Measurements from ENCODE around the gene CCDC201.
"Not testable (repeated sequence)": the region's sequence is repeated elsewhere in the genome, so short reads cannot be mapped to it uniquely, and the experiment has no call there.

Gene CCDC201

DNA sequence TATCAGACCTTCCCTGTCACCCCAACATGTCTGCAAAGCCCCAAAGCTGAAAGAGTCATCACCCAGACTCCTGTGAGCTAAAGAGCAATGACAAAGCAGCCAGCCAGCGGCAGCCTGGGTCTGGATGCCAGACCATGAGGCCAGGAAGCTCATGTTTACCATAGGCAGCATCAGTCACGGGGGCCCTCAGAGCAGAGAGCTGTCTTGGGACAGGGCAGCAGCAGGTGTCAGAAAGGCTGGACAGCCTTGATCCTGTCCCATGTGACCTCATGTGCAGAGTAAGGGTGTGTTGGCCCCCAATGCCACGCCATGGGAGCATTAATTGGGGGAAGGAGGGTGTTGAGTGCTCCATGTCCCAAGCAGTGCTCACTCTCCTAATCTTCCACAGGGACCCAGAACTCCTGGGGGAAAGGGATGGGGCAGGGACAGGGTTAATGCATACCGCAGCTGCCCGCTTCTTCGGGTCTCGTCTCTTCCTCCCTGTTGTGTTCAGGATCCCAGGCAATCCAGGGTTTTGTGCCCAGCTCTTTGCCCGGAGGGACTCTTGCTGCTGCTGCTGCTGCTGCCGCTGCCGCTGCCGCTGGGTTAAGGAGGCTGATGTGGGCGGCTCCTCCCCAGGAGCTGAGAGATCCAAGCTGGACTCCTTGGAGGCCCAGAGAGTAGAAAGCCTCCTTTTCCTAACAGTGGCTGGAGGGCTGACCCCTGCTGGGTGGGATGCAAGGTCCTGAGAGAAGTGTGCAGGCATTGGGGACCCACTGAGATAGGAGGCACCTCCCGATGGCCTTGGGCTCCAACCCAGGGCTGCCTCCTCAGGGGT is 7.1 kb downstream of the CCDC201 start:
- TF ChIP-seq CTCF (IDR thresholded peaks at IDR 0.05; ENCODE audit: low read depth, low read length) = no peak
- TF ChIP-seq, protein P1, sequence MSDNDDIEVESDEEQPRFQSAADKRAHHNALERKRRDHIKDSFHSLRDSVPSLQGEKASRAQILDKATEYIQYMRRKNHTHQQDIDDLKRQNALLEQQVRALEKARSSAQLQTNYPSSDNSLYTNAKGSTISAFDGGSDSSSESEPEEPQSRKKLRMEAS (IDR thresholded peaks at IDR 0.05; ENCODE audit: low read depth, low read length) = no peak
- TF ChIP-seq POLR2A (IDR thresholded peaks at IDR 0.05; ENCODE audit: extremely low read depth, insufficient read length) = no peak
- no peak for TF ChIP-seq MYC (IDR thresholded peaks at IDR 0.05; ENCODE audit: low read depth, low read length)
- H3K4me3 ChIP-seq (ENCODE audit: low read depth, low read length) = no peak overlapping the region

GRCh38 chr7:45863715-45864114 is 9.2 kb downstream of the CCDC201 start:
- peak; percentile 16 for DNase-seq (ENCODE audit: low read depth)

More for the DNA sequence above, 7.1 kb downstream of the CCDC201 start:
- DNase-seq (ENCODE audit: low read depth) = no peak

GRCh38 chr7:45856888-45857287 is 16.0 kb downstream of the CCDC201 start:
- H3K4me3 ChIP-seq (ENCODE audit: low read depth, low read length); DNase-seq (ENCODE audit: low read depth): not testable (repeated sequence)

More at GRCh38 chr7:45863715-45864114, 9.2 kb downstream of the CCDC201 start:
- no peak overlapping the region for H3K4me3 ChIP-seq (ENCODE audit: low read depth, low read length)
- peak; percentile 41 for TF ChIP-seq CTCF (IDR thresholded peaks at IDR 0.05; ENCODE audit: low read depth, low read length)
- TF ChIP-seq POLR2A (IDR thresholded peaks at IDR 0.05; ENCODE audit: extremely low read depth, insufficient read length) = no peak
- TF ChIP-seq, protein P1 (IDR thresholded peaks at IDR 0.05; ENCODE audit: low read depth, low read length) = no peak
- TF ChIP-seq MYC (IDR thresholded peaks at IDR 0.05; ENCODE audit: low read depth, low read length) = no peak

GRCh38 chr7:45855680-45856079 is 17.2 kb downstream of the CCDC201 start:
- DNase-seq (ENCODE audit: low read depth) = not testable (repeated sequence)

GRCh38 chr7:45853491-45853890 is 19.4 kb downstream of the CCDC201 start:
- not testable (repeated sequence) for DNase-seq (ENCODE audit: low read depth); H3K4me3 ChIP-seq (ENCODE audit: low read depth, low read length)

More at GRCh38 chr7:45855680-45856079, 17.2 kb downstream of the CCDC201 start:
- H3K4me3 ChIP-seq (ENCODE audit: low read depth, low read length) = not testable (repeated sequence)

- DNase-seq (ENCODE audit: low read depth); H3K4me3 ChIP-seq (ENCODE audit: low read depth, low read length): not testable (repeated sequence)
These were observed 19.9 kb downstream of the CCDC201 start for GRCh38 chr7:45852984-45853383.

DNA sequence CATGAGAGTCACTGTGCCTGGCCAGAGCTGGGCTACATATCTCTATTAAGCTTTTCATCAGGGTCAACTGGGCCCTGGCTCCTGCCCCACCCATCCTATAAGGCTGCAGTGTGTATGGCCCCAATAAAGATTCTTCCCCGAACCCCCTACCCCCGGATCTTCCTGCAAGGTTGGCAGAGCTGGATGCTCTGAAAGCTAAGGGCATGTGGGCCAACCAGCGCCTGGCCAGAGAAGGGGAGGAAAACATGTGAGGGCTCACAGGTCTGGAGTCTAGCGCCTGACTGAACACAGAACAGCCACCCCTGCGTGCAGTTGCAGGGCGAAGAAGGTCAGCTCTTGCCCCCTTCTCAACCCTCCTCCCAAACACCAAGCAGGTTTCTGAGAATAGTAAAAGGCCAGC is 24.1 kb downstream of the CCDC201 start:
- not testable (repeated sequence) for DNase-seq (ENCODE audit: low read depth); H3K4me3 ChIP-seq (ENCODE audit: low read depth, low read length)

GRCh38 chr7:45846536-45846935 is 26.3 kb downstream of the CCDC201 start:
- not testable (repeated sequence) for DNase-seq (ENCODE audit: low read depth); H3K4me3 ChIP-seq (ENCODE audit: low read depth, low read length)

- H3K4me3 ChIP-seq (ENCODE audit: low read depth, low read length); DNase-seq (ENCODE audit: low read depth): not testable (repeated sequence)
These were observed 30.8 kb downstream of the CCDC201 start for GRCh38 chr7:45841926-45842717.

DNA sequence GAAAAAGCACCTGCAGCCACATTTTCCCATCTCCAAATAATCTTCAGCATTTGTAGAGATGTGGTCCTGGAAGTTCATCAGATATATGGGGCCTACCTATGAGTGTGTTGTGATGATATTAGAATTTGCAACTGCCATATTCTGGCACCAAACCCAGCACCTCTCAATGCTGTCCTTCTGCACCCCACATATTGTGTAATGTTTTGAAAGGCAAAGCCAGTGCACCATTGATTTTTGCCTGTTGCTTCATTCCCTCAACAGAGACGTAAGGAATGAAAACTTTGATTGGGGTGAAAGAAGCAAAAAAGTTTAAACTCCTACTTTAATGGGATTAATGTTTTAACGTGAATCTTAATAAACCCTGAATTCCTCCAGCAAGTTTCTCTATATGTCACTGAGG is 34.0 kb downstream of the CCDC201 start:
- DNase-seq (ENCODE audit: low read depth); H3K4me3 ChIP-seq (ENCODE audit: low read depth, low read length): not testable (repeated sequence)

- not testable (repeated sequence) for DNase-seq (ENCODE audit: low read depth); H3K4me3 ChIP-seq (ENCODE audit: low read depth, low read length)
These were observed 40.3 kb downstream of the CCDC201 start for GRCh38 chr7:45832433-45833177.

GRCh38 chr7:45829846-45830245 is 43.0 kb downstream of the CCDC201 start:
- not testable (repeated sequence) for DNase-seq (ENCODE audit: low read depth)

GRCh38 chr7:45827731-45828130 is 45.2 kb downstream of the CCDC201 start:
- not testable (repeated sequence) for DNase-seq (ENCODE audit: low read depth); H3K4me3 ChIP-seq (ENCODE audit: low read depth, low read length)

More at GRCh38 chr7:45829846-45830245, 43.0 kb downstream of the CCDC201 start:
- H3K4me3 ChIP-seq (ENCODE audit: low read depth, low read length) = not testable (repeated sequence)
